Peyer's patch (tissue), 4 donors: ENCODE data around the gene RASA4.
"Not testable (repeated sequence)": the region's sequence is repeated elsewhere in the genome, so short reads cannot be mapped to it uniquely, and the experiment has no call there.

ENCODE experiments used
- POLR2A ChIP-seq, 2 donors: fragments of 450-650 bp; IDR thresholded peaks; one replicate each; pipeline ENCODE4 v1.5.1; 2017; ENCODE audit warnings: antibody characterized with exemption in 2 of 2, mild to moderate bottlenecking in 2 of 2, moderate library complexity in 2 of 2
- TF ChIP-seq, protein P1 (sequence below), 6 experiments: fragments of 450-650 bp in 4 of 6; fragments of 200-600 bp in 2 of 6; sonication (generic) in 1 of 6; IDR thresholded peaks; one replicate each; pipeline ENCODE4 v1.5.1; 2017 to 2019; ENCODE audit warnings: antibody characterized with exemption in 6 of 6, mild to moderate bottlenecking in 3 of 6, moderate library complexity in 1 of 6

DNA sequence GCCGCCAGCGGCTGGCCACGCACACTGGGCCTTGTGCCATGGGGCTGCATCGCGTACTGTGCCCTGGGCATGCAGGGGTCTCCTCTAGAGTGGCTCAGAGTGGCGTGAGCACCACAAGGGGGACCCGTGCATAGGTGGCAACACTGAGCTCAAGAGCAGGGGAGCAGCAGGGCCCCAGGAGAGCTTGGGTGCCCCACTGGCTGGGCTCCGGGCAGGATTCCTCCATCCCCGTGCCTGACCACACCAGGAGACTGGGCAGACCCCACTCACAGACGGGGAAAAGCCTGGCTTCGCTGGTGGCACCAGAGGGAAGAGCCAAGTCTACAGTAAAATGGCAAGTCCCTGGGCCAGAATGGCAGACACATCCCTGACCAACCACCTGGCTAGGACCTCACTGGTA, 47.9 kb downstream of the RASA4 start:
- TF ChIP-seq, protein P1, sequence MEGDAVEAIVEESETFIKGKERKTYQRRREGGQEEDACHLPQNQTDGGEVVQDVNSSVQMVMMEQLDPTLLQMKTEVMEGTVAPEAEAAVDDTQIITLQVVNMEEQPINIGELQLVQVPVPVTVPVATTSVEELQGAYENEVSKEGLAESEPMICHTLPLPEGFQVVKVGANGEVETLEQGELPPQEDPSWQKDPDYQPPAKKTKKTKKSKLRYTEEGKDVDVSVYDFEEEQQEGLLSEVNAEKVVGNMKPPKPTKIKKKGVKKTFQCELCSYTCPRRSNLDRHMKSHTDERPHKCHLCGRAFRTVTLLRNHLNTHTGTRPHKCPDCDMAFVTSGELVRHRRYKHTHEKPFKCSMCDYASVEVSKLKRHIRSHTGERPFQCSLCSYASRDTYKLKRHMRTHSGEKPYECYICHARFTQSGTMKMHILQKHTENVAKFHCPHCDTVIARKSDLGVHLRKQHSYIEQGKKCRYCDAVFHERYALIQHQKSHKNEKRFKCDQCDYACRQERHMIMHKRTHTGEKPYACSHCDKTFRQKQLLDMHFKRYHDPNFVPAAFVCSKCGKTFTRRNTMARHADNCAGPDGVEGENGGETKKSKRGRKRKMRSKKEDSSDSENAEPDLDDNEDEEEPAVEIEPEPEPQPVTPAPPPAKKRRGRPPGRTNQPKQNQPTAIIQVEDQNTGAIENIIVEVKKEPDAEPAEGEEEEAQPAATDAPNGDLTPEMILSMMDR (IDR thresholded peaks at IDR 0.05), result not testable (repeated sequence)
- TF ChIP-seq POLR2A (IDR thresholded peaks at IDR 0.05), result not testable (repeated sequence)
